T-helper 1 cell (primary cell): ENCODE results near the gene SACS.

Experiments used
- DNase-seq, 5 donors: peaks; one replicate each; pipeline ENCODE4 v3.0.0-alpha.2; 2012 to 2020

Gene SACS

GRCh38 chr13:23288995-23289394, 144.5 kb downstream of the SACS start:
- no peak for DNase-seq

- no peak for DNase-seq
These were observed 144.9 kb downstream of the SACS start for GRCh38 chr13:23288564-23288963.

GRCh38 chr13:23279321-23279720, 154.2 kb downstream of the SACS start:
- DNase-seq: no peak
